Fibroblast of lung (primary cell): ENCODE measurements around the gene SUPT4H1.

Experiments used
- EZH2 ChIP-seq: IDR thresholded peaks from 2 replicates; pipeline ENCODE4 v1.5.1; 2012; ENCODE audit warnings: low read length, control low read depth, mild to moderate bottlenecking; ENCODE audit errors: missing control alignments
- TF ChIP-seq, protein P1 (sequence below), 2 donors: IDR thresholded peaks in 1 of 2; conservative IDR thresholded peaks in 1 of 2; 1 replicate in 1 of 2; 2 replicates in 1 of 2; pipeline ENCODE4 v1.5.1; 2011 to 2012; ENCODE audit warnings: low read length in 2 of 2, control low read depth in 1 of 2, inconsistent platforms in 1 of 2, low read depth in 1 of 2, mild to moderate bottlenecking in 1 of 2

DNA sequence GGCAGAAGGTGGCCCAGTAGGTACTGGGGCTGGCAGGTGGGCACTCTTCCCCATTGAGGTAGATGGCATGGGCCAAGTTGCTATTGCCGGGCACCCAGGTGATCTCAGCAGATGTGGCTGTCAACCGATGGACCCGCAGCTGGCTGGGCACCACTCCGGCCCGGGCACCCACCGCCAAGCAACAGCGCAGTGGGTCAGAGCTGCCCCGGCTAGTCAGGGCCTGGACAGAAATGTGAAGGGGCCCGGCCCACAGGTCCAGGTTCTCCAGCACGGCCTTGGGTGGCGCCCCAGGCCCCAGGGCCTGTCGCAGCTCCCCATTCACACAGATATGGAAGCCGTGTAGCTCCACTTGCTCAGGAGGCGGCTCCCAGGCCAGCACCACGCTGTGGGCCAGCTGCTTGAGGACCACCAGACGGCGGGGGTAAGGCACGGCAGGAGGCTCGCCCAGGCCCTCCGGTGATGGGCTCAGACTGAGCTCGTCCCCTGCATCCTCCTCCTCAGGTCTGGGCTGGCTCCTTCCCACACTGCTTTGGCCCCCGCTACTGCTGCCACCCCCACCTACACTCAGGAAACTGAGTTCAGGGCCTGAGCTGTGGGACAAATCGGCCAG lies 39.9 kb downstream of the SUPT4H1 start:
- TF ChIP-seq, protein P1, sequence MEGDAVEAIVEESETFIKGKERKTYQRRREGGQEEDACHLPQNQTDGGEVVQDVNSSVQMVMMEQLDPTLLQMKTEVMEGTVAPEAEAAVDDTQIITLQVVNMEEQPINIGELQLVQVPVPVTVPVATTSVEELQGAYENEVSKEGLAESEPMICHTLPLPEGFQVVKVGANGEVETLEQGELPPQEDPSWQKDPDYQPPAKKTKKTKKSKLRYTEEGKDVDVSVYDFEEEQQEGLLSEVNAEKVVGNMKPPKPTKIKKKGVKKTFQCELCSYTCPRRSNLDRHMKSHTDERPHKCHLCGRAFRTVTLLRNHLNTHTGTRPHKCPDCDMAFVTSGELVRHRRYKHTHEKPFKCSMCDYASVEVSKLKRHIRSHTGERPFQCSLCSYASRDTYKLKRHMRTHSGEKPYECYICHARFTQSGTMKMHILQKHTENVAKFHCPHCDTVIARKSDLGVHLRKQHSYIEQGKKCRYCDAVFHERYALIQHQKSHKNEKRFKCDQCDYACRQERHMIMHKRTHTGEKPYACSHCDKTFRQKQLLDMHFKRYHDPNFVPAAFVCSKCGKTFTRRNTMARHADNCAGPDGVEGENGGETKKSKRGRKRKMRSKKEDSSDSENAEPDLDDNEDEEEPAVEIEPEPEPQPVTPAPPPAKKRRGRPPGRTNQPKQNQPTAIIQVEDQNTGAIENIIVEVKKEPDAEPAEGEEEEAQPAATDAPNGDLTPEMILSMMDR (conservative IDR thresholded peaks at IDR 0.05 in 1 of 2, IDR thresholded peaks at IDR 0.05 in 1 of 2; ENCODE audit: low read depth in 1 of 2, low read length in 2 of 2): no peak
- TF ChIP-seq EZH2: no peak
